ENCODE results near the gene EHMT1.

Gene EHMT1

DNA sequence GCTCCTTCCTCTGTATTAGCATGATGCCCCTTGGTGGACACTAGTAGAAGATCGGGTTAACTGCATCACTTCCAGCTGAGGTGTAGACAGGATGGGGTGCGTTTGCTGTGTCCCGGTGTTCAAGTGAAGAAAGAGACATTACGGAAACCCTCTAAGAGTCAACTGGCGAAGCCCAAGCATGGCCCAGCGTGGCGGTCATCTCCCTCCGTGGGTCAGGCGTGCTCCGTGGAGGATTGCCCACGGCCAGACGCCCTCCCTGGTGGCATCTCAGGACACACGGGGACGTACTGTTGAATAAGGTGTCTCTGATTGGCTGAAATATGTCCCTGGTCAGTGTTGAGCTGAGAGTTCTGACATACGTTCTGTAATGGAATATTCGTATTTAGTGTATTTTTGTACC, 139.3 kb downstream of the EHMT1 start:
- Mint-ChIP-seq H3K4me3 (peak overlapping the region; percentile 45), H3K27ac (peak overlapping the region; percentile 94), H3K9me3 (peaks cover 4% of the 10 kb centered on the region), H3K4me1 (peaks cover 55% of the 10 kb centered on the region), H3K36me3 (peaks cover 78% of the 10 kb centered on the region)
- DNase-seq (ENCODE audit: low spot score in 2 of 2): no peak
- no peak for ATAC-seq

DNA sequence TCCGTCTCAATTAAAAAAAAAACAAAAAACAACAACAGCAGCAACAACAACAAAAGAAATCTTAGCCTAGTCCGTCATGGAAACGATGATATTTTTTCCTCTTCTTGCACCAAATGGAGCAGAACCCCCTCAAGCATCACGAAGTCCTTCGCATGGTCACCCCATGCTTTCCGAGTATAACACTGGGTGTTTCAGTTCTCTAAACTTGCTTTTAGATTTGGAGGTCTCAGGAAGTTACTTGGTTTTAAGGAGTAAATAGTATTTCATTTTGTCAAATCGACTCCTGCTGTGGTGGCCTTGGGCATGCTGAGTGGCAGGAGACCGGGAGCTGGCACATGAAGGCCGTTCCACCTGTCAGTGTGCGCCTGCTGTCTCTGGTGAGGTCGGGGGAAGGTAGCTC, 140.3 kb downstream of the EHMT1 start:
- Mint-ChIP-seq H3K4me3 (no peak overlapping the region), H3K27ac (peak overlapping the region; percentile 94), H3K9me3 (peaks cover 4% of the 10 kb centered on the region), H3K4me1 (peaks cover 57% of the 10 kb centered on the region), H3K36me3 (peaks cover 80% of the 10 kb centered on the region)
- no peak for ATAC-seq
- no peak for DNase-seq (ENCODE audit: low spot score in 2 of 2)

DNA sequence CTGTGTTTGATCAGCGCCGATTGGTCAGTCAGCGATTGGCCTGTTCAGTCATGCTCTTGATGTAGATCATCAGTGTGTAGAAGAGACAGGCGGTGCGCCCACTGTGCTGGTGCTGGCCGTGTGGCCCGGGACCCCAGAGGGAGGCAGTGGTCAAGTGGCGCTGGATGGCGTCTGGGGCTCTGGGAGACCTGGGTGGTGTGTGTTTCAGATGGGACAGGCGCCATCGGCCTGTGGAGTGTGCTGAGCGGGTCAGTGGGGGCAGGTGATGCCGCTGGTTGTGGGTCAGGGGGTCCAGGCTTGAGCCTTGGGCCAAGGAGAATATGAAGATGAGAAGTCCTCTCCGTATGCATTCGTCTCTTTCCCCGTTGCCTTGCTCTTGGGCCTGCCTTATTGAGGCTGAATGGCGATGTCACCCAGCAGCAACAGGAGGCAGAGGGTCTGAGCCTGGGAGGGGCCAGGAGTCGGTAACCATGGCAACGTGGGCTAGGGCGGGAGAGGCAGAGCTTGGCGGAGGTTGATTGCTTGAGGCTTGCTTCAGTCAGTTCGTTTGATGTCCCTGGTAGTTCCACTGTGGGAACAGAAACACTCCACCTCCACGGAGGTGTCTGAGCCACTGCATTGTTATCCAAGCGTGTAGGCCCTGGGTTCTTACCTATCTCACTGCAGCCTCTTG, 141.0 kb downstream of the EHMT1 start:
- peaks cover 59% of the 10 kb centered on the region for H3K4me1 Mint-ChIP-seq
- H3K36me3 Mint-ChIP-seq: peaks cover 80% of the 10 kb centered on the region
- no peak for ATAC-seq
- peak overlapping the region; percentile 94 for H3K27ac Mint-ChIP-seq
- DNase-seq (ENCODE audit: low spot score in 2 of 2): no peak
- no peak overlapping the region for H3K4me3 Mint-ChIP-seq
- peaks cover 4% of the 10 kb centered on the region for H3K9me3 Mint-ChIP-seq

DNA sequence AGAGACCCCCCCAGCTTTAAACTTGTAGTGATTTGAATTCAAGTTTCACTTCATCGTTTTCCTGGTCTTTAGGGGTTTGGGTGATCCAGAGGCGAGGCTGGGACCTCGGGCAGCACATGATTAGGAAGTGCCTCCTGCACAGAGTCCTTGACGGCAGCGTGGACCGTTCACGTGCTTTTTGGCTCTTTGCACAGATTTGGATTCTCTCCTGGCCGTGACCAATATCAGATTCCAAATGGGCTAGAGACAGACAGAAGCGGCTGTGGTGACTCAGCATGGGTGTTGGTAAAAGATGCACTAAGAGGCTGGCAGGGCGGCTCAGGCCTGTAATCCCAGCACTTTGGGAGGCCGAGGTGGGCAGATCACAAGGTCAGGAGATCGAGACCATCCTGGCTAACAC, 141.6 kb downstream of the EHMT1 start:
- H3K9me3 Mint-ChIP-seq: peaks cover under 1% of the 10 kb centered on the region
- H3K4me3 Mint-ChIP-seq: peak overlapping the region; percentile 20
- ATAC-seq: no peak
- H3K4me1 Mint-ChIP-seq: peaks cover 59% of the 10 kb centered on the region
- peak overlapping the region; percentile 94 for H3K27ac Mint-ChIP-seq
- DNase-seq (ENCODE audit: low spot score in 2 of 2): no peak
- H3K36me3 Mint-ChIP-seq: peaks cover 78% of the 10 kb centered on the region

DNA sequence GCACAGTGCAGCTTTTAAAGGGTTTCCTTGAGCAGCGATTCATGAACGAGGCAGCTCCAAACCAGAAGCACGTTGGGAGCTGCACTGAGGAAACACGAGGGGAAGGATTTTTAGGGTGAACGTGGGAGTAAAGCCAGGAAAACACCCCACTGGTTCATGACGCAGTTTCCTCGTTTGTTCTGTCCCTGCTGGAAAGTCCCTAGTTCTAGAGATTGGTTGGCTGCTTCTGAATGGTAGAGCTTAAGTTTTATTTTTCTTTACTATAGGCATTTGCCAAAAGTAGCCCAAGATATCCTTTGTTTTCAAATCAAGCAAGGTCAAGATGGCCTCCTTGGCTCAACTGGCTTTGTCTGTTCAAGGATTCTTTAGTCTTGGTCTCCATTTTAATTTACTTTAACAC, 142.2 kb downstream of the EHMT1 start:
- Mint-ChIP-seq H3K4me3 (peak overlapping the region; percentile 20), H3K27ac (peak overlapping the region; percentile 94), H3K36me3 (peaks cover 78% of the 10 kb centered on the region), H3K4me1 (peaks cover 64% of the 10 kb centered on the region), H3K9me3 (no peaks in the 10 kb centered on the region)
- DNase-seq (ENCODE audit: low spot score in 2 of 2) (peak in 1 of 2 donors; percentile 58), ATAC-seq (peak; percentile 66)

DNA sequence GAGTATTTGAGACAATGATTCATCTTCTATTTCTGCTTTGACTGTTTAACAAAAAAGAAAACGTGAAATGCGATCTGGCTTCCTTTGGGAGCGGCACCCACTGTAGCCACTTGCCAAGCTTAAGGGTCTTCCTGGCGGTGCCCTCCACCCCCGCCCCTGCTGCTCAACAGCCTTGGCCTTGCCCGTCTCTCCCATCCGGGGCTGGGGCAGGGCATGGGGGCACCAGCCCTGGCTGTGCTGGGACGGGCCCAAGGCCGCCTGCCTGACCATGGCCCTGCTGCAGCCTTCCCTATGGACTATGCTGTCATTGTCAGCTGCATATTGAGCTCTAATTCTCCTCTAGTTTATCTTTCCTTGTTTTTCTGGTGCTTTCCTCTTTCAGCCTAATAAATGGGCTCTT, 143.0 kb downstream of the EHMT1 start:
- Mint-ChIP-seq H3K4me3 (no peak overlapping the region), H3K27ac (peak overlapping the region; percentile 94), H3K4me1 (peaks cover 56% of the 10 kb centered on the region), H3K36me3 (peaks cover 83% of the 10 kb centered on the region), H3K9me3 (no peaks in the 10 kb centered on the region)
- no peak for ATAC-seq
- no peak for DNase-seq (ENCODE audit: low spot score in 2 of 2)

DNA sequence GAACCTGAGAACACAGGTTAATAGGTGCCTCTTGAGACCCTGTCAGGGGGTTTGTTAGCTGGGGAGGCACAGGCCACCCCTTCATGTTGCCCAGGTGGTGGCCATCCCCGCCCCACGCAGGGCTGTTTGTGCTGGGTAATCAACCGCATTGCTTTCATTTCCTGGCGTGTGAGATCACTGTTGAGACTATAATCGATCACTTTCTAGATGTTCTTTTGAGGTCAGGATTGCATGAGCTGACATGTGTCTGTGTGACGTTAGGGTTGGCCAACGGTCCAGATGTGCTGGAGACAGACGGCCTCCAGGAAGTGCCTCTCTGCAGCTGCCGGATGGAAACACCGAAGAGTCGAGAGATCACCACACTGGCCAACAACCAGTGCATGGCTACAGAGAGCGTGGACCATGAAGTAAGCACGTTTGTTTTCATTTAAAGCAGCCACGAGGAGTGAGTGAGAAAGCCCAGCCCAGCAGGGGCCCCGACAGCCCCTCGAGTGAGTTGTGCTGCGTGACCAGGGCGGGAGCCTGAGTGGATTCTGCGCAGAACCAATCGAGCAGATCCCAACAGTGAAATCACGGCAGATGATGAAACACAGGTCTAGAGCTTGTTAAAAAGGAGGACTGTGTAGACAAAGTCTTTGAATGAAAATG, 143.7 kb downstream of the EHMT1 start:
- no peak overlapping the region for H3K4me3 Mint-ChIP-seq
- DNase-seq (ENCODE audit: low spot score in 2 of 2): no peak
- no peak for ATAC-seq
- H3K36me3 Mint-ChIP-seq: peaks cover 88% of the 10 kb centered on the region
- H3K4me1 Mint-ChIP-seq: peaks cover 49% of the 10 kb centered on the region
- H3K27ac Mint-ChIP-seq: peak overlapping the region; percentile 94
- H3K9me3 Mint-ChIP-seq: no peaks in the 10 kb centered on the region

DNA sequence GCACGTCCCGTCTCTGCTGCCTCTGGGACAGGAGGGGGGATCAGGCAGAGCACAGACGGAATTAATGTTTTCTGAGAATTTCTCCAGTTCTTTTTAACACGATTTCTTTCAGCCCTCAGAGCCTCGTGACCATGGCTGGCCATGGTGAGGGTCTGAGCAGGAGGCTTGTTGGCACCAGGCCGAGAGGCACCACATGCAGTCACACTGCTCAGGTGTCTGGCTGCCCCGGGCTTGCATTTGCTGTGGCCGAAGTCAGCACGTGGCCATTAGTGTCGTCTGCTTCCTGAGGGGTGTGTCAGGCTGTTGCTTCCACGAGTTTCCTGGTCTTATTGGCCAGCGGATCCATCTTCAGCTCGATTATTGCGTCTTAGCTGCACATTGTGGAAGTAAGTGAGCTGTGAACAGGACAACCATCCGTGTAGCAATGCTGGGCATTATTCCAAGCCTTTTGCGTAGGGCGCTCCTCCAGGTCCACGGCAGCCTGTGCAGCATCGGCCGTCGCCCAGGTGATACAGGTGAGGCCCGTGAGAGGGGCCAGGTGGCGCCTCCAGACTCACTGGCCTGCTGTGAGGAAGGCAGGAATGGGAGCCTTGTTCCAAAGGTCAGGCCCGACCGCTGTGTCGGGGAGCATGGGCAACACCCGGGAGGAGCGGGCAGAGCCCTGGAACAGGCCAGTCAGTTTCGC, 144.6 kb downstream of the EHMT1 start:
- H3K36me3 Mint-ChIP-seq: peaks cover 87% of the 10 kb centered on the region
- ATAC-seq (no peak), DNase-seq (ENCODE audit: low spot score in 2 of 2) (no peak)
- H3K4me3 Mint-ChIP-seq: no peak overlapping the region
- H3K4me1 Mint-ChIP-seq: peaks cover 40% of the 10 kb centered on the region
- H3K9me3 Mint-ChIP-seq: no peaks in the 10 kb centered on the region
- H3K27ac Mint-ChIP-seq: peak overlapping the region; percentile 51

DNA sequence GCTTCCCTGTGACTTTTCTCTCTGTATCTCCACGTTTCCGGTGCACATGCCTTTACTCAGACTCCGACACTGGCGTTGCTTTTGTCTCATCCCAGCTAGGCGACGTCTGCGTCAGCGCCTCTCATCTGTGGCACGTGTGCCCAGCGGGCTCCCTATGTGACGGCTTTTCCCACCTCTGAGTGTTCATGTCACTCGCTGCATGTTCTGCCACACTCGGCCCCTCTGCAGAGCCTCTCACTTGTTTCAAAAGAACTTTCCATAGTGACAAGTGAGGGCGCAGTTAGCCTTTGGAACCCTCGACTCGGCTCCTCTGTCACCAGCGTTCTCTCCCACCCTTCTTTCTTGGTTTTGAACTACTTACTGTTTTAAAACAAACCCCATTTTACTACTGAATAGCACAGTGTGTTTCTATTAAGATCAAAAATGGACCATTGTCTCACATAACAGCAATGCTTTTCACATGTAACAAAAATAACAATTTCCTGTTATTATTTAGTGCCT, 145.4 kb downstream of the EHMT1 start:
- Mint-ChIP-seq H3K4me3 (no peak overlapping the region), H3K9me3 (no peaks in the 10 kb centered on the region), H3K27ac (peak overlapping the region; percentile 51), H3K36me3 (peaks cover 87% of the 10 kb centered on the region), H3K4me1 (peaks cover 35% of the 10 kb centered on the region)
- no peak for ATAC-seq
- DNase-seq (ENCODE audit: low spot score in 2 of 2): no peak

DNA sequence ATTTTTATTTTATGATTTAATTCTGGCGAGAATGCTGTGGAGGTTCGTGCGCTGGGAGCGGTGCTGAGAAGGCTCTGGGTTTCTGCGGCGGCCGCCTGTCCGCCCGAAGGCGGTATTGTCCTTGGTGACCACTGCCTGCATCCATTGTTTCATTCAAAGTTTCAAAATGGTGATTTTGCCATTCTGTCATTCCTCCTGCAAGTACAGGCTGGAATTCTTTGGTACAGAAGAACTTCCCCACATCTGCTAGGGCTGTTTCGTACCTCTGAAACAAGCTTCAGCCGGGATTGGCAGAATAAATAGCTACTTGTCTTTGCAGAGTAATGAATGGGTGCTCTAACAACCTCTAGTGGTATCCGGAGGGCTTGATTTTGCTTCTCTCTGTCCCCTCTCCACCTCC, 146.2 kb downstream of the EHMT1 start:
- no peaks in the 10 kb centered on the region for H3K9me3 Mint-ChIP-seq
- H3K27ac Mint-ChIP-seq: no peak overlapping the region
- H3K4me3 Mint-ChIP-seq: no peak overlapping the region
- ATAC-seq (no peak), DNase-seq (ENCODE audit: low spot score in 2 of 2) (no peak)
- H3K4me1 Mint-ChIP-seq: peaks cover 32% of the 10 kb centered on the region
- H3K36me3 Mint-ChIP-seq: peaks cover 88% of the 10 kb centered on the region

DNA sequence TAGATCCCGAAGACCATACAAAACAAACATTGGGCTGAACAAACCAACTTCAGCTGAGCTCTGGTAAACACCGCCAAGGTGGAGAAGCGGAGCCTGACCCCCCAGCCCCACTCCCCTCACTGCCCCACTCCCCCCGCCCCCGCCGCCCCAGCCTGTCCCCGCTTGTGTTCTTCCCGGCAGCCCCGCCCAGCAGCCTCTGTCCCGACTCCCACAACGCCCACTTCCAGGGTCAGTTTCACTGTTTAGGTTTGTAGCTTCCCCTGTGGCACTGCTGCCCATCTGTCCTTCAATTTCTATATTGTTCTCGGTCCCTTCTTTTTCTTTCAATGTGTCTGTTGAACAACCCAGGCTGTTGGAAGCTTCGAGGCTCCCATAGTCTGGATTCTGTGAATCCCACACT, 146.7 kb downstream of the EHMT1 start:
- H3K36me3 Mint-ChIP-seq: peaks cover 93% of the 10 kb centered on the region
- ATAC-seq (no peak), DNase-seq (ENCODE audit: low spot score in 2 of 2) (no peak)
- peaks cover 35% of the 10 kb centered on the region for H3K4me1 Mint-ChIP-seq
- H3K9me3 Mint-ChIP-seq: no peaks in the 10 kb centered on the region
- peak overlapping the region; percentile 83 for H3K27ac Mint-ChIP-seq
- H3K4me3 Mint-ChIP-seq: no peak overlapping the region

DNA sequence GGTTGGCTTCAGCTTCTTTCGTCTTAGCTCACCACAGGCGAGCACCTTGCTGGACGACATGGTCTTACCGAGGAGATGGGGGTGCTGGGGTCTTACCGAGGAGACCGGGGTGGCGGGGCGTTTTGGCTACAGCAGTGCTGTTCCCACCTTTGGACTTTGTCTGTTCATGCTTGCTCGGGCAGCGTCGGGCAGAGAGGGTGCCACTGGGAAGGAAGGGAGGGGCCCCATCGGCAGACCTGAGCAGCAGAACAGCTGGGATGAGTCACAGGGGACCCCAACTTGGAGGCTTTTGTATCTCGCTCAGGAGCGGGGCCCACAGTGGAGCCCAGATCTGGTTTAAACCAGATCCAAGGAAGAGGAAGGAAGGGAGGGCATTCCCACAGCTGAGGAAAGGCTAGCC, 152.8 kb downstream of the EHMT1 start:
- ATAC-seq: no peak
- H3K4me3 Mint-ChIP-seq: no peak overlapping the region
- H3K4me1 Mint-ChIP-seq: peaks cover 12% of the 10 kb centered on the region
- no peak for DNase-seq (ENCODE audit: low spot score in 2 of 2)
- H3K27ac Mint-ChIP-seq: no peak overlapping the region
- H3K36me3 Mint-ChIP-seq: peaks cover 70% of the 10 kb centered on the region
- no peaks in the 10 kb centered on the region for H3K9me3 Mint-ChIP-seq

DNA sequence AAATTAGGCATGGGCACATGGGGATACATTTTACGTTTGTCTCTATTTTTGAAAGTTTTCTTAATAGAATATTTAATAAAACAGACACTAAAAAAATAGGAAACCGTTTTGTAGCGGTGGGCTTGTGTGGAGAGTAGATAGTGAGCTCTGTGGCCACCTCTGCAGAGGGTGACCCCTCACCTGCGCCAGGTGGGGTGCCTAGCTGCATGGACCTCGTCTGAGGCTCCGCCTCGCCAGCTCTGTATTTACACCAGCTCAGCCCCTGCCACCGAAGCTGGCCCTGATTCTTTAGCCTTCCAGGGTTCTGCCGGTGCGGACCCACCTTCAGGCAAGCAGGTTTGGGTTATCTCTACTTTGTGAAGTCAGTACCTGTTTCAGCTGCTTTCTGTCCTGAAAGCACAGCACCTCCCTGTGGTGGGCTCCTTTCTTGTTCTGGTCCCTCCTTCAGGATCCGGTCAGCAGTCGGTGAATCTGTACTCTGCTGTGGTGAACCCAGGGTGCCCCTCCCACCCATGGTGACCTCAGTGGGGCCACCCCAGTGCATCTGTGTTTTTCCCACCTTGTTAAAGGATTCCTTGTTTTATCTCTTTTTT, 153.6 kb downstream of the EHMT1 start:
- peak overlapping the region; percentile 67 for H3K27ac Mint-ChIP-seq
- no peaks in the 10 kb centered on the region for H3K9me3 Mint-ChIP-seq
- no peak overlapping the region for H3K4me3 Mint-ChIP-seq
- peaks cover 62% of the 10 kb centered on the region for H3K36me3 Mint-ChIP-seq
- peaks cover 12% of the 10 kb centered on the region for H3K4me1 Mint-ChIP-seq
- DNase-seq (ENCODE audit: low spot score in 2 of 2) (no peak), ATAC-seq (no peak)

DNA sequence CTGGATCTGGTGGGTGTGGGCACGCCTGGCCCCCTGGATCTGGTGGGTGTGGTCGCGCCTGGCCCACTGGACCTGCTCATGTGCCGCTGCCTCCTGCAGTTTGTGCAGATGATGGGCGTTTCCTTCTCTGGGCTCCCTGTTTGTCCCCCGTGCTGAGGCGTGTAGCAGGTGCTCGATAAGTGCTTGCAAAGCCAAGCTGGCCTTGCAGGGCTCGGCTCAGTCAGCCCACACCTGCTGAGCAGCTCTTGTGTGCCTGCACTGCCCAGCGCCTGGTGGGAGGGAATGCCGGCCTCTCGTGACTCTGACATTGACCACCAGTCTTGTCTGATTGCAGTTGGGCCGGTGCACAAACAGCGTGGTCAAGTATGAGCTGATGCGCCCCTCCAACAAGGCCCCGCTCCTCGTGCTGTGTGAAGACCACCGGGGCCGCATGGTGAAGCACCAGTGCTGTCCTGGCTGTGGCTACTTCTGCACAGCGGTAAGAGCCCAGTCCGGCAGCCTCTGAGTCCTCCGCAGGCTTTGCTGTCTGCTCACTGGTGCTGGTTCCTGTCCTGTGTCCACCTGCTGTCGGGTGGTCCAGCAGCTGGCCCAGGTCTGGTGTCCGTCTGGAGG, 156.1 kb downstream of the EHMT1 start:
- DNase-seq (ENCODE audit: low spot score in 2 of 2) (no peak), ATAC-seq (no peak)
- Mint-ChIP-seq H3K36me3 (peaks cover 37% of the 10 kb centered on the region), H3K9me3 (no peaks in the 10 kb centered on the region), H3K4me3 (no peak overlapping the region), H3K27ac (no peak overlapping the region), H3K4me1 (peaks cover 10% of the 10 kb centered on the region)

DNA sequence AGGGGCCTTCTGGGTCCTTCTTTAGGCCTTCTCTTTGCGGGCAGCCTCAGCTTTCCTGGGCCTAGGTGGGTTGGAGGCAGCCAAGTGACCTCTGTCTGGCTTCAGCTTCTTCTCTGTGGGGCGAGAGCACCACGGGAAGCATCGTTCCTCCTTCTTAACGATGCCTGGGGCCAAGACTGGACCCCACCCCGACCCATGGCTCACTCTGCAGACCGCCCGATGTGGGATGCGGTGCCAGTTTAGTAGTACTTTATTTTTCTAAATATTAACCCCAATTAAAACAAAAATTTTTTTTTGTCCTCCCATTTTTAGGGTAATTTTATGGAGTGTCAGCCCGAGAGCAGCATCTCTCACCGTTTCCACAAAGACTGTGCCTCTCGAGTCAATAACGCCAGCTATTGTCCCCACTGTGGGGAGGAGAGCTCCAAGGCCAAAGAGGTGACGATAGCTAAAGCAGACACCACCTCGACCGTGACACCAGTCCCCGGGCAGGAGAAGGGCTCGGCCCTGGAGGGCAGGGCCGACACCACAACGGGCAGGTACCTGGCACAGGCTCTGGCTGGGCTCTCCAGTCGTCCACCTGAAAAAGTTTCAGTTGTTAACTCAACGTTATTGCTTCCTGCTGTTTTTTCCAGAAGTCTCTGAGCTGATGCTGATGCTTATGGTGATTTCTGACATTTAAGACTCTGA, 157.6 kb downstream of the EHMT1 start:
- DNase-seq (ENCODE audit: low spot score in 2 of 2): no peak
- ATAC-seq: no peak
- Mint-ChIP-seq H3K36me3 (peaks cover 22% of the 10 kb centered on the region), H3K4me3 (no peak overlapping the region), H3K9me3 (no peaks in the 10 kb centered on the region), H3K27ac (no peak overlapping the region), H3K4me1 (no peaks in the 10 kb centered on the region)
